ENCODE results near the gene SEL1L. TPM values are rescaled to one million over a fixed set of nuclear protein-coding genes. Genes with fewer than 3 reads are reported as not detected.
"Not testable (repeated sequence)": the region's sequence is repeated elsewhere in the genome, so short reads cannot be mapped to it uniquely, and the experiment has no call there.

SEL1L gene
- total RNA-seq, 1 donor from 2014 or later, result 28.0 TPM

DNA sequence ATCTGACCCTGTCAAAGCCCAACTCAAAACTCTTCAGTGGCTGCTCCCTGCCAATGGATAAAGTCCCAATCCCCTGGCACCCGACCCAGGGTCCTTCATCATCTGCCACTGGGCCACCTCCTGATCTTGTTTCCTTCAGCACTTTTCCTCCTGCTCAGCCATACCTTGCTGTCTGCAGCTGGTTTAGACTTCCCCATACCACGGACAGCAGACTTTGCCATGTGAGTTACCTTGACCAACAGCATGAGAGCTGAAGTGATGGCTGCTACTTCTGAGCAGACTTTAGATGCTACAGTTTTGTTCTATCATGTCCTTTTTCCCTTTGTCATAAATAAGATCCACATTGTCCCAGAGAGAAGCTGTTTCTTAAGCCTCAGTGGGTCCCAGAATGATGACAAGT is 100.3 kb downstream of the SEL1L start:
- Histone ChIP-seq H3K27ac (no peak overlapping the region), H3K9me3 (ENCODE audit: low read depth) (no peaks in the 10 kb centered on the region), H3K79me2 (ENCODE audit: low read depth) (peaks cover 48% of the 10 kb centered on the region), H3K4me3 (no peak overlapping the region), H3K4me2 (peak overlapping the region; percentile 90), H2AFZ (replicated peaks) (no peak overlapping the region), H3K4me1 (peaks cover 24% of the 10 kb centered on the region), H3F3A (ENCODE audit: low read depth) (peaks cover 21% of the 10 kb centered on the region), H3K36me3 (no peaks in the 10 kb centered on the region), H3K27me3 (peaks cover 33% of the 10 kb centered on the region), H4K20me1 (ENCODE audit: low read depth) (peaks cover 21% of the 10 kb centered on the region), H3K9ac (no peak overlapping the region)
- Mint-ChIP-seq H3K4me3 (peak overlapping the region; percentile 70), H3K27ac (no peak overlapping the region), H3K4me1 (peaks cover 57% of the 10 kb centered on the region), H3K27me3 (ENCODE audit: insufficient read depth, low read depth) (peaks cover 6% of the 10 kb centered on the region), H3K9me3 (no peaks in the 10 kb centered on the region), H3K36me3 (peaks cover 6% of the 10 kb centered on the region)
- DNase-seq (ENCODE audit: low spot score), result no peak
- no peak for TF ChIP-seq EZH2 (IDR thresholded peaks at IDR 0.05)
- TF ChIP-seq, protein P1, sequence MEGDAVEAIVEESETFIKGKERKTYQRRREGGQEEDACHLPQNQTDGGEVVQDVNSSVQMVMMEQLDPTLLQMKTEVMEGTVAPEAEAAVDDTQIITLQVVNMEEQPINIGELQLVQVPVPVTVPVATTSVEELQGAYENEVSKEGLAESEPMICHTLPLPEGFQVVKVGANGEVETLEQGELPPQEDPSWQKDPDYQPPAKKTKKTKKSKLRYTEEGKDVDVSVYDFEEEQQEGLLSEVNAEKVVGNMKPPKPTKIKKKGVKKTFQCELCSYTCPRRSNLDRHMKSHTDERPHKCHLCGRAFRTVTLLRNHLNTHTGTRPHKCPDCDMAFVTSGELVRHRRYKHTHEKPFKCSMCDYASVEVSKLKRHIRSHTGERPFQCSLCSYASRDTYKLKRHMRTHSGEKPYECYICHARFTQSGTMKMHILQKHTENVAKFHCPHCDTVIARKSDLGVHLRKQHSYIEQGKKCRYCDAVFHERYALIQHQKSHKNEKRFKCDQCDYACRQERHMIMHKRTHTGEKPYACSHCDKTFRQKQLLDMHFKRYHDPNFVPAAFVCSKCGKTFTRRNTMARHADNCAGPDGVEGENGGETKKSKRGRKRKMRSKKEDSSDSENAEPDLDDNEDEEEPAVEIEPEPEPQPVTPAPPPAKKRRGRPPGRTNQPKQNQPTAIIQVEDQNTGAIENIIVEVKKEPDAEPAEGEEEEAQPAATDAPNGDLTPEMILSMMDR (IDR thresholded peaks at IDR 0.05), result no peak
- TF ChIP-seq EZH2phosphoT487 (IDR thresholded peaks at IDR 0.05), result no peak

DNA sequence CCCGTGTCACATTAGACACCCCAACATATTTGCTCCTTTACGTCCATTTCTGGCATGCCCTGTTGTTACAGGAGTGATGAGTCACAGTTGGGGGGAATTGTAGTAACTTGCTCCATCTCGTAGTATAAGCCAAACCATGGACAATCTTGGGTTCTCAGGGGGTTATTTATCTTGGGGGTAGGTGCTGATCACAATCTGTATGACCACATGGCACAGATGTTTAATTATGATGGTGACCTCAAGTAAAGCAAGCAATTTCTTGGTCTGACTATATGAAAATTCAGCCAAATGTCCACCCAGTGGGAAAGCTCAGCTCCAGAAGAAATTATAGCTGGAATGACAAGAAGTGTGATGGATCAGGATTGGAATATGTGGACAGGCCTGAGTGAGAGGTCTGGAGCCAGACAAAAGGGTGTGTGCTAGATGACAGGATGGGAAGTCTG is 101.4 kb downstream of the SEL1L start:
- TF ChIP-seq EZH2phosphoT487 (IDR thresholded peaks at IDR 0.05) (no peak), EZH2 (IDR thresholded peaks at IDR 0.05) (no peak)
- TF ChIP-seq, protein P1 (IDR thresholded peaks at IDR 0.05), result no peak
- H3K27me3 Mint-ChIP-seq (ENCODE audit: insufficient read depth, low read depth), result peaks cover 3% of the 10 kb centered on the region
- H3K4me3 ChIP-seq, result no peak overlapping the region
- H2AFZ ChIP-seq (replicated peaks), result no peak overlapping the region
- peaks cover 22% of the 10 kb centered on the region for H3K27me3 ChIP-seq
- no peak overlapping the region for H3K9ac ChIP-seq
- peaks cover 27% of the 10 kb centered on the region for H3F3A ChIP-seq (ENCODE audit: low read depth)
- peaks cover 33% of the 10 kb centered on the region for H3K4me1 ChIP-seq
- no peaks in the 10 kb centered on the region for H3K9me3 Mint-ChIP-seq
- no peak for DNase-seq (ENCODE audit: low spot score)
- H3K4me3 Mint-ChIP-seq, result no peak overlapping the region
- peaks cover 21% of the 10 kb centered on the region for H4K20me1 ChIP-seq (ENCODE audit: low read depth)
- no peaks in the 10 kb centered on the region for H3K9me3 ChIP-seq (ENCODE audit: low read depth)
- H3K79me2 ChIP-seq (ENCODE audit: low read depth), result peaks cover 54% of the 10 kb centered on the region
- H3K36me3 ChIP-seq, result no peaks in the 10 kb centered on the region
- H3K27ac Mint-ChIP-seq, result peak overlapping the region; percentile 13
- H3K27ac ChIP-seq, result no peak overlapping the region
- H3K4me2 ChIP-seq, result no peak overlapping the region
- H3K36me3 Mint-ChIP-seq, result peaks cover 8% of the 10 kb centered on the region
- H3K4me1 Mint-ChIP-seq, result peaks cover 66% of the 10 kb centered on the region

DNA sequence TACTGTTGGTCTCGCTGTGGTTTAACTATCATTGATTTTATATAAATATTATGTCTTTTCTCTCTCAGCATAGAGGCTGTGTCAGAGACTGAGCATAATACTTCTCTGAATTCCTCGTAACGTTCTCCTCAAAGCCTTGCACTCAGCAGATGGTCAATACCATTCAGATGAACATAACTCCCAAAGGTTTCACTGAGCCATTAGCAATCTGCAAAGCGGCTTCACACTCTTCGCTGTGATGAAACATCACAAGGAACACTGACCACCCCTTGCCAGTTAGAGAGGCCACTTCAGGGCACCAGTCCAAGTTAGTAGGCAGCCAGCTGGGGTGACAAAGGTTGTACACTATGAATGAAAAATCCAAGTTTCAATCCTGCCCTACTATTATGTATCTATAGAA is 103.4 kb downstream of the SEL1L start:
- peaks cover 14% of the 10 kb centered on the region for H3K27me3 ChIP-seq
- H3K27ac ChIP-seq, result no peak overlapping the region
- H3K36me3 Mint-ChIP-seq, result peaks cover 15% of the 10 kb centered on the region
- H3K4me1 Mint-ChIP-seq, result peaks cover 63% of the 10 kb centered on the region
- H3K9me3 Mint-ChIP-seq, result no peaks in the 10 kb centered on the region
- H3F3A ChIP-seq (ENCODE audit: low read depth), result peaks cover 27% of the 10 kb centered on the region
- H3K9ac ChIP-seq, result no peak overlapping the region
- H3K4me3 ChIP-seq, result no peak overlapping the region
- no peak overlapping the region for H3K4me2 ChIP-seq
- no peaks in the 10 kb centered on the region for H3K27me3 Mint-ChIP-seq (ENCODE audit: insufficient read depth, low read depth)
- H3K36me3 ChIP-seq, result no peaks in the 10 kb centered on the region
- no peak for DNase-seq (ENCODE audit: low spot score)
- H3K27ac Mint-ChIP-seq, result no peak overlapping the region
- H3K9me3 ChIP-seq (ENCODE audit: low read depth), result no peaks in the 10 kb centered on the region
- peaks cover 20% of the 10 kb centered on the region for H4K20me1 ChIP-seq (ENCODE audit: low read depth)
- peaks cover 29% of the 10 kb centered on the region for H3K4me1 ChIP-seq
- H2AFZ ChIP-seq (replicated peaks), result no peak overlapping the region
- TF ChIP-seq EZH2phosphoT487 (IDR thresholded peaks at IDR 0.05), result no peak
- no peak for TF ChIP-seq EZH2 (IDR thresholded peaks at IDR 0.05)
- TF ChIP-seq, protein P1 (IDR thresholded peaks at IDR 0.05), result no peak
- H3K79me2 ChIP-seq (ENCODE audit: low read depth), result peaks cover 54% of the 10 kb centered on the region
- H3K4me3 Mint-ChIP-seq, result no peak overlapping the region

DNA sequence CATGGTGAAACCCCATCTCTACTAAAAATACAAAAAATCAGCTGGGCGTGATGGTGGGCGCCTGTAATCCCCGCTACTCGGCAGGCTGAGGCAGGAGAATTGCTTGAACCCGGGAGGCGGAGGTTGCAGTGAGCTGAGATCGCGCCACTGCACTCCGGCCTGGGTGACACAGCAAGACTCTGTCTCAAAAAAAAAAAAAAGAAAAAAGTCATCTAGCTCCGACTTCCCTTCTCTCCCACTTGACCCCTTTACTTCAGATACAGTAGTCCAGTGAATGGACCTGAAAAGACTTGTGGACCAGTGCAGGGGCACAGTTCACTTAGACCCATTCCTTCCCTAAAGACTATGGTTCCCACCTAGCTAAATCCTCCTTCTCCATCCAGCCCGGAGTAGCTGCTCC is 103.9 kb downstream of the SEL1L start:
- H2AFZ ChIP-seq (replicated peaks); H3K9me3 ChIP-seq (ENCODE audit: low read depth); DNase-seq (ENCODE audit: low spot score); H3K27me3 Mint-ChIP-seq (ENCODE audit: insufficient read depth, low read depth); H3K36me3 ChIP-seq; H3K9me3 Mint-ChIP-seq; H3K9ac ChIP-seq; H3K27me3 ChIP-seq; H3K4me2 ChIP-seq; H3K4me3 ChIP-seq; H3K27ac ChIP-seq; H3K4me3 Mint-ChIP-seq: not testable (repeated sequence)
- Histone ChIP-seq H3F3A (ENCODE audit: low read depth) (peaks cover 22% of the 10 kb centered on the region), H4K20me1 (ENCODE audit: low read depth) (peaks cover 15% of the 10 kb centered on the region), H3K79me2 (ENCODE audit: low read depth) (peaks cover 51% of the 10 kb centered on the region), H3K4me1 (peaks cover 24% of the 10 kb centered on the region)
- peak overlapping the region; percentile 38 for H3K27ac Mint-ChIP-seq
- peaks cover 19% of the 10 kb centered on the region for H3K36me3 Mint-ChIP-seq
- H3K4me1 Mint-ChIP-seq, result peaks cover 61% of the 10 kb centered on the region

Data from neural progenitor cell (in vitro differentiated cells).